Fibroblast of skin of left quadriceps (primary cell): Measurements from ENCODE around the gene WIZ.

ENCODE experiments used
- DNase-seq, 2 experiments: peaks; one replicate each; pipeline ENCODE4 v3.0.0-alpha.2; 2013; ENCODE audit warnings: low read depth in 2 of 2

The WIZ gene

DNA sequence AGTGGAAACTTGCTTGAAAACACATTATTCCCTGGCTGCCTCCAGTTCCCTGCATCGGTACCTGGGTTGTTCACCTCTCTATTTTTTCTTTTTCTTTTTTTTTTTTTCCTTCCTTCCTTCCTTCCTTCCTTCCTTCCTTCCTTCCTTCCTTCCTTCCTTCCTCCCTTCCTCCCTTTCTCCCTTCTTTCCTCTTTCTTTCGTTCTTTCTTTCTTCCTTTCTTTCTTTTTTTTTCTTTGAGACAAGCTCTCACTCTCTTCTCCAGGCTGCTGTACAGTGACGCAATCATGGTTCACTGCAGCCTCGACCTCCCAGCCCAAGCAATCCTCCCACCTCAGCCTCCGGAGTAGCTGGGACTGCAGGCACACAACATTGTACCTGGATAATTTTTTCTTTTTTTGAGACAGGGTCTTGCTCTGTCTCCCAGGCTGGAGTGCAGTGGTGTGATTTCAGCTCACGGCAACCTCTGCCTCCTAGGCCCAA lies 18.0 kb upstream of the WIZ start:
- no peak for DNase-seq

DNA sequence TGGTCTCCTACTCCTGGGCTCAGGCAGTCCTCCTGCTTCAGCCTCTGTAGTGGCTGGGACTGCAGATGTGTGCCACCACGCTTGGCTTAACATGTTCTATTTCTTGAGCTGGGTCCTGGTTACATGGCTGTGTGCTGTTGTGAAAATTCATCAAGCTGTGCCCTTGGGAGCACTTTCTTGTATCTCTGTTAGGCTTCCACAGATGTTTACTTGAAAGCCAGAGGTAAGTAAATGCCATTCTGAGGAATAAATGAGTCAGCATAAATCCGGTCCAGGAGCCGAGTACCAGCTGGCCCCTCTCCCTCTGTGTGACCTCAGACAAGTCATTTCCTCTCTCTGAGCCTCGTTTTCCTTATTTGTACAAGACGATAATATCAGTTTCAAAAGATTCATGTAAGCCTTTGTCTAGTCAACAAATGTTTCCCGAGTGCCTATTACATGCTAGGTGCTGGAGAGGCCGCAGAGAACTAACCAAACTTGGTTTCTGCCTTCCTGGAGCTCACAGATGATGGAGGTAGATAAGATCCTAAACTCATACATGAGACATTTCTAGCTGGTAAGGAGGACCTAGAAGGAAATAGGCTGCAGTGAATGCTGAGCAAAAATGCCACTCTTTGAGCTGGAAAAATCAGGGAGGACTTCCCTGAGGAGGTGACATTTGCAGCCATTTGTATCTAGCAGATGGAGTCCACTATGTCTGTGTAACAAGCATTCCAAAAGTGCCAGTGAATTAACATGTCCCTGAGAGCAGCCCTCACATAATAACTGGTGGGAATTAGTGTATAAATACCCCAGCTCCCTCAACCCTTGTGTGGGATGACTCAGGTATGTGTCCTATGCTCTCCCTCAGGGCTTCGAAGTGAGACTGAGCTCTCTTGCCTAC lies 17.3 kb upstream of the WIZ start:
- no peak for DNase-seq

DNA sequence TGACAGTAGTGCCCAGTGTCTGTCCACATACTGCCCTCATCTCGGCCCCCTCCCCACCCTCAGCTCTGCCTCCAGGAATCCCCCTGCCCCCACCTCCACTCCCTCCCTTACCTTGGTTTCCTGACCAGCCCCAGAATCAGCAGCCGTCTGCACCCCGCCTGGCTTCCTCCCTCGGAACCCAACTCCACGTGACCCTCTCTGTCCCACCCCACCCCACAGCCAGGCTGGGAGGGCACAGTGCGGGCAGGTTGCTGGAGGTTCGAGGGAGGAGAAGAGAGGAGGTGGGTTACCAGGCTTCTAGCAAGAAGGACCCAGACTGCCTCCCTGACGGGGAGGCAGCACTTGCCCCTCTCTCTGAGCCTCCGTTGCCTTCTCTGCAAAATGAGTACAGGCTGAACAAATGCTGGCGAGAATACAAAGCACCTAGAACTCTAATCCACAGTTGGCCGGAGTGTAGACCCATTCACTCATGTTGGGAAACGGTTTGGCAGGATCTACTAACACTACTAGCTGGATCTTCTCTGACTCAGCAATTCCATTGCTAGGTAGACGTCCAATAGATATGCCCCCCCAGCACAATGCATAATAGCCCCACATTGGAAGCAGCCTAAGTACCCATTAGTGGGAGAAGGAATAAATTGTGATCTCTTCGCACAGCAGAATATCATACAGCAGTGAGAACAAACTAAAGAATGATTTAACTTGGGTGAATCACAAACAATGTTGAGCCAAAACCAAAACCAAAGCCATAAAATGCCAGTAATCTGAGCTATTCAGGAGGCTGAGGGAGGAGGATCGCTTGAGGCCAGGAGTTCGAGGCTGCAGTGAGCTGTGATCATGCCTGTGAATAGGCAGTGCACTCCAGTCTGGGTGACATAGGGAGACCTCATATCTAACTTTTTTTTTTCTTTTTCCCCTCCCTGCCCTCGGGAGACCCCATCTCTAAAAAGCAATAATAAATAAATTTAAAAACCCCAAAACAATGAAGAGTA lies 14.9 kb upstream of the WIZ start, which contains the start of gene RASAL3:
TSS of gene RASAL3 (minus strand) at position 151 of the 992 bp plus-strand sequence. CDS start 186 bp downstream, outside the sequence.
- DNase-seq: no peak

DNA sequence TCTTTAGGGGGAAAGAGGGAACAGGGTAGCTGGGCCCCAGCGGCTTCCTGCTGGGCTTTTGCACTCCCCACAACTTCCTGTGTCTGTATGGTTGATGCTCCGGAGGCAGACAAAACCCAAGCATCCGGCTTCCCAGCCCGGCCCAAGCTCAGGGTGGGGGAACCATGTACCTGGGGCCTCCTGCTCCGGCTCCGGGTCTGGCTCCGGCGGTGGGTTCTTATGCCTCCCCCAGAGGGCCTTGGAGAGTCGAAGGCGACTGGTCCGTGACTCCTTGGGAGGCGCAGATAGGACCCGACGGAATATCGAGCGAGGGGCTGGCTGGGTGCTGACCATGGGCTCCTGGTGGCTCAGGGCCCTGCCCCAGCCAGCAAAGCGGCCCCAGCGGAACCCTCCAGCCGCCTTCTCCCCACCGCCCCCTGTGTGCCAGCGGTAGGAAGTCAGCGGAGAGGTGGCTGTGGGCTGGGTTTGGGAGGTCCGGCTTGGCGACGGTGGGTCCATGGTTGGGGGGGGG lies 14.2 kb upstream of the WIZ start:
- no peak for DNase-seq

DNA sequence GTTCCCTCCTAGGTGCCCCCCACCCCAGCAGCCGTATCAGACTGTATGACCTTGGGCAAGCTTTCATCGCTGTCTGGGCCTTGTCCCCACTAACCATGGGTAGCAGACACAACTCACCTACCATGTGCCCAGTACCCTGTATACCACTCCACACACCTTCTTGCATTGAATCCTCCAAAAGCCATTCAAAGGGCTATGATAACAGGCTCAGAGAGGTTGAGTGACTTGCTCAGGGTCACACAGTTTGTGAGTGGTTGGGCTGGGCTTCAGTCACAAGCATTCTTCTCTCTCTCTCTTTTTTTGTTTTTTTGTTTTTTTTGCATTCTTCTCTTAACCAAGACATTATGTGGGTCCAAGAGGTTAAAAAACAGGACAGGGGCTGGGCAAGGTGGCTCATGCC lies 11.9 kb upstream of the WIZ start:
- DNase-seq: no peak

DNA sequence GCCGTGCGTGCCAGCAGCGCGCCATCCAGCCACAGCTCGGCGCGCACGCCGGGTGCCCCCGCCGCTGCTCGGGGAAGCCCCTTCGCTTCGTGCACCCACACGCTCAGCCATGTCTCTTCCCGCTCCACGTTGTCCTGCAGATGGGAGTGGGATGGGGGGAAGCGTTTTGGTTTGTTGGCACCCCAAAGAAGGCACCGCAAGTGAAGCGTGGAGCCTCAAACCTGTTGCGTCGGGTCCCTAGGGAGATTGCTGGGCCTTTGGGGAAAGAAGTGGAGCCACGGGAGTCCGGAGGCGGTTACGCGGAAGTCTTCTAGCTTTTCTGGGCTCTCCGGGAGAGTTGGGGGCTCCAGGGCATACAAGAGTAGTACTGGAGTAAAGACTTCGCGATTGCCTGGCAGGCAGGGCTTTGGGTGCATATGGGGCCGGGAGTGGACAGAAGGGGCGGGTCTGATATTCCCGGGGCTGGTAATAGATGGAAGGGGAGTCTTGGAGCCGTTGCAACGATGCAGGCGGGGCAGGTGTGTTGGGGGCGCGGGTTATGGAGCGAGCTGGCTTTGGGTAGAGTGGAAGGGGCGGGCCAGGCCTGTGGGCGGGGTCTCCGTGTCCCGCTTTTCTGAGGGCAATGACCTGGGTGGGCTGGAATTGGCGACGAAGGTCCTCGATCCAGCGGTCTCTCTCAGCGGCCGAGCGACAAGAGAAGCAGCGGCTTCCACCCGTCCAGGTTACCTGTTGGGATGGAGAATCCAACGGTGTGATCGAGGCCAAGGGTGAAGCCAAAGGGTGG lies 8.1 kb upstream of the WIZ start:
- DNase-seq: no peak

DNA sequence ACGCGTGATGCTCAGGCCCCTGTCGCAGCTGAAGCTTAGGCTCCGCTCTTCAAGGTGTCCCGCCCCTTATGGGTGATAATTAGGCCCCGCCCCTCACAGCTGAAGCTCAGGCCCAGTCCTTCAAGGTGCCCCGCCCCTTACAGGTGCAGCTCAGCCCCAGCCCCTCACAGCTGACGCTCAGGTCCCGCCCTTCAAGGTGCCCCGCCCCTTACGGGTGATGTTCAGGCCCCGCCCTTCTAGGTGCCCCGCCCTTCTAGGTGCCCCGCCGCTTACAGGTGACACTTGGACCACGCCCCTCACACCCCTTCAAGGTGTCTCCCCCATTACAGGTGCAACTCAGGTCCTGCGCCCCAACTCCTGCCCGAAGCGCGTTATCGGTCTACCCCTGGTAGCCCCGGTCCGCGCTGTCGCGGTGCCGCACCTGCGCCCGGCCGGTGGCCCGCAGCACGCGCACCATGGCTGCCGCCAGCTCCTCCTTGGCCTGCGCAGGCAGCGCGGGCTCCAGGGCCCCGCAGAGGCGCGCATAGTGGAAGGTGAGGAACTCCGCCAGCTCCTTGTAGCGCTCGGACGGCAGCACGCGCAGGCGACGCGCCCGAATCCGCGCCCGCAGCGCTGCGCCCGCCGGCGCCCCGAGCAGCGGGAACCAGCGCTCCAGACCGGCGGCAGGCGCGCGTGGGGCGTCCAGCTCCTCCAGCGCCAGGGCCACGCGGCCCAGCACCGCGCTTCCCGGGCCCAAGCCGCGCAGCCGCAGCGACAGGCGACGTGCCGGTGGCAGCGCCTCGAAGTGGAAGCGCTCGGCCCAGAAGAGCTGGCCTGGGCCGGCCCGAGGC lies 7.3 kb upstream of the WIZ start:
- no peak for DNase-seq

DNA sequence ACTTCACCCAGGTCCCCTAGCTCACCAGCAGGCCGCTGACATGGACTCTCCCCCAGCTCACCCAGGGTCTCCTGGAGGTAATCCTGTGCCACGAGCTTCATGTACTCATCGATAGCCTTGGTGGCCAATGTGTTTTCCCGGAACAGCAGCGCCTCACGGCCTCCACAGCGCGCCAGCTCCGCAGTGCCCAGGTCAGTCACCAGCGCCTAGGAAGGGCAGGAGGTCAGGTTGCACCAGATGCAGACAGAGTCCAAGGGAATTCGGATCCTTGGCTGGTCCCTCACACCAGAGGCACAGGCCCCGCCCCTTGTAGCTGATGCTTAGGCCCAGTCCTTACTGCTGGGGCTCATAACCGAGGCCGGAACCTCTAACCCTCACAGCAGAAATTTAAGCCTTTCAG lies 6.7 kb upstream of the WIZ start:
- DNase-seq: no peak

DNA sequence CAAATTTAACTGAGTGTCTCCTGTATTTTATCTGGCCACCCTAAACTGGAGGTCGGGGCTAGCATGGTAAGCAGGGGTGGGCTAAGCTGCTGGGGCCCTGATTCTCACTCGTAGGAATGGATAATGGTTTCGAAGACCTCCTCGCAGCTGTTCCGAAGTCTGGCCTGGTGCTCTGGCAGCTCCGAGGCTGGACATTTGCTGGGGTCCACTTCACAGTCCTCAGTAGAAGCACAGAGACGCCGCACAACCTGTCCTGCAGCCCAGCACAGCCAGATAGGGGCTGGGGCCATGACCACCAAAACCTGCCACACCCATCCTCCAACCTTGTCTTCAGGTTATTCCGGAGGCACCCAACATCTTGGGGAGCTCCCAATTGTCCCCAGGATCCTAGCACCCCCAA lies 6.2 kb upstream of the WIZ start:
- no peak for DNase-seq

DNA sequence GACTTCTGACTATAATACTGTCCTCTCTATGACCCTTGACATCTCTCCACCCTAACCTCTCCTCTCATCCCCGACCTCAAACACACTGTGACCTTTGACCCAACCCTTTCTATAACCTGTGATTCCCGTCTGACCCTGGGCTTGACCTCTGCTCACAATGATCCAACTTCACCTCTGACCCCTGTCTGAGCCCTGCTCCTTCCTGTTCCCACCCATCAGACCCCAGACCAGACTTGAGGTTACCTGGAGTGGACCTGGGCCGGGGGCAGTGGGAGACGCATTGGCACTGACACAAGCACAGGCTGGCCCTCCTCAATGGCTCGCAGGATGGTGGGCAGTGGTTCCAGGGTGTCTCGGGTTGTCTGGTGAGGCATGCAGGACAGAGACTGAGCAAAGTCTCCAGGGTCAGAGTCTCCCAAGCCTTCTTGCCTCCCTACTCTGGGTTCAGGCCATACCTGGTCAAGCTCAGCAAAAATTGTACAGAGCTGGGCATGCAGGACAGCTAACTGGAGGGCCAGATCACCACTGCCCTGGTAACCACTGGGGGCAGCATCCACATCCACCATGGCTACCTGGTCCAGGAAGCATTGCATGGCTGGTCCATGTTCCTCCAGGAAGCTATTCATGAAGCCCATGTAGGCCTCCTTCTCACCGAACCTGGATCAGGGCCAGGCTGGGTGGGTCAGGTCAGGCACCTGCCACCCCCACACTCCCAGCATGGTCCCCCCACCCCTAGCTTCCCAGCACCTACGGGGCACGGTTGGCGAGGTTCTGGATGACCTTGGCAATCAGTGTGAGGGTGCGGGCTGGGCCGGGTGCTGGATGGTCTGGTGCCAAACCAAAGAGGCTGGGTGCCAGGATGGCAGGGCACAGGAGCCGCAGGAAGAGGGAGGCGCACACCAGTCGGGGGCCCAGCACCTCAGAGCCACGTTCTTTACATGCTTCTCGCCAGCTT lies 4.4 kb upstream of the WIZ start:
- DNase-seq: no peak

DNA sequence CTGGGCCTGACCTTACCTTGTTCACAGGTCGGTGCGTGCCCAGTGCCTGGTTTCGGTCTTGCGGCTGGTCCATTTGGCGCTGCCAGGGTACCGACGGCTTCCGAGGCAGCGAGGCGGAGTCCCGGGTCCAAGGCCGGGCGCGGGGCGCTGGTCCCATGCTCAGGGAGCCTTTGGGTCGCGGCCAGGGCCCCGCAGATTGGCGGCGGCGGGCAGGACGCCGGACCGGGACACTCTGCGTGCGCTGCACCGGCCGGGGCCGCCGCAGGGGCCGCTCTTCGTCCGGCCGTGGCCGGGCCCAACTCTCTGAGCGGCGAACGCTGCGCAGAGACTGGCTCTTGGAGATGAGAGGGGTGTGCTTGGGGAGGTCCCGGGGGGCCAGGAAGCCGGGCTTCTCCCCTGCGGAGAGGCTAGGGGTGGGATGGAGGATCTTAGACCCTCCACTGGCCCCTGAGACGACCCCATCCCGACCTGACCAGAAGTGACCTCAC lies 3.4 kb upstream of the WIZ start:
- no peak for DNase-seq

DNA sequence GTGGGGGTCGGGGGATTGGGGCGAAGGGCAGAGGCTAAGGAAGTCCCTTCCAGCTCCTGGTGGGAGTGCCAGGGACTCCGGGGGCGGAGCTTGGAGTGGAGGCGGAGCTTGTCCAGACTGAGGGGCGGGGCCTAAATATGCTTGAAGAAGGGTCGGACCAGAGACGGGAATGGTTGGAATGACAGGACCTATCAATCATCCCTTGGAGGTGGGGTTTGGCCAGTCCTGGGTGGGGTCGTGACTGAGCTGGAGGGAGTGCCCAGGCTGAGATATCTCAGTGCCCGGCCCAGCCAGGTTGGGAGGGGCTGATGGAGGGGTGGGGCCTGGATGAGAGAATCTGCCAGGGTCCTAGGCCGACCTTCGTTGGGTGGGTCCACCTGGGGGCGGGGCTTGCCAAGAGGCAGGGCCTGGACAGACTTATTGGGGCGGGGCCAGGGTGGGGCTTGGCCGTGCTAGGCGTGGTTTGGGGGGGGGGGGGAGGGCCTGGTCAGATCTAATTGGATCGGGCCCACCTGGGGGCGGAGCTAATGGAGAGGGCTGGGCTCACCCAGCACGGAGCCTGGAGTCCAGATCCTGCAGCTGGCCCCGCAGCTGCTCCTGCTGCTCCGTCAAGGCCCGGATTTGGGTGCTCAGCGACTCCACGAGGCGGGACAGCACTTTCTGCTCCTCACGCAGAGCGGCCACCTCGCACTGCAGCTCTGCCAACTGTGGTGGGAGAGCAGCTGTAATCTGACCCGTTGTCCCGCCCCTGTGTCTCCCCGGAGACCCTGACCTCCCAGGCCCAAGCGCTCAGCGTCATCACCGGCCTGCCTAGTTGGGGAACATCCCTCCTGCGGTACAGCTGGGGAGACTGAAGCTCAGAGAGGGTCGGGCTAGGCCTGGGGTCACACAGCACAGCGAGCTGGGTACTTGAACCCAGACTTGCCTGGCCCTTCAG lies 2.6 kb upstream of the WIZ start:
- DNase-seq: peak; percentile 50 to 51

DNA sequence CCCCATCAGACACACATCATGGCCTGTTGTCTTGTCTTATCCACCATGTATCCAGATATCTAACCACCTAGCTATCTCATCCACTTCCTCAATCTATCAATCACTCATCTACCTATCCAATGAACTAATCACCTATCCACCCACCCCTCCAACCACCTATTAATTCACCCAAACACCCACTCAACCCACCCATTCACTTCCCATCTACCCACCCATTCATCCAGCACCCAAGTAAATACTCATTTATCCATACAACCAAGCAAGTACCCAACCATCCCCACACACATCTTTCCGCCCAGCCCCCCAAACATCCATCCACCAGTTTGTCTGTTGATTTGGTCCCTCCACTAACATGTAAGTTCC lies 753 bp upstream of the WIZ start:
- no peak for DNase-seq

DNA sequence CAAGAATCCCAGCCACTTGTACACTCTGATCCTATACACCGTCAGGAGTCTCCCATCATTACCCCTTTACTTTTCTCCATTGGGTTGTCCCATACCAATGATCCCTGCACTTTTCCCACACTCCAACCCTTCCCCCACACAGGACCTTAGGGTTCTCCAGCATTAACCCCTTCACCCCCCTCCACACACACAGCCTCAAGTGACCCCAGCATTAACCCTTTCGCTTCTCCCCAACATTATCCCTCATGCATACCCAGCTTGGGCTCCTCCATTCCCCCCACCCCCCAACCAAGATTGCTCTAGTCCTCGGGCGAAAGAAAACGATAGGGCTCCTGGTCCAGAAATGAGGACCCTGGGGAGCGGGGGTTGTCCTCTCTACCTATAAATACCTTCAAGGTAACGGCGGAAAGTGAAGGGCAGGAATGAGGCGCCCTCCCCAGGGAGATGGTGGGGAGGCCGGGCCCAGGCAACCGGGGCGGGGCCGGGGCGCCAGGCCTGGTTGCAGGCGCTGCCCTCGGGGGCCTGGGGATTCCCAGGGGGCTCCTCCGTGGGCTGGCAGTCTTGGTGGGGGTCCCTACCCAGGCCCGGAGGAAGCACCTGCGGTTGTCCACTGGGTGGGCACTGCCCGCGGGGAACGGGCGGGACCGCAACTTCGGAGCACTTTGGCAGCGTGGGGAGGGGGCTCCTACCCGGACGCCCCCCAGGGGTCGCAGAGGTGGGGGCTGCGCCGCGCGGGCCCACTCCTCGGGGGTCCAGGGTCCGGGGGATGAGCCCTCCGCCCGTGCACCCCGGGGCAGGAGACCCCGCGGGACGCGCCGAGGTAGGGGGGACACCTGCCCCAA lies 757 bp downstream of the WIZ start:
- DNase-seq: no peak

DNA sequence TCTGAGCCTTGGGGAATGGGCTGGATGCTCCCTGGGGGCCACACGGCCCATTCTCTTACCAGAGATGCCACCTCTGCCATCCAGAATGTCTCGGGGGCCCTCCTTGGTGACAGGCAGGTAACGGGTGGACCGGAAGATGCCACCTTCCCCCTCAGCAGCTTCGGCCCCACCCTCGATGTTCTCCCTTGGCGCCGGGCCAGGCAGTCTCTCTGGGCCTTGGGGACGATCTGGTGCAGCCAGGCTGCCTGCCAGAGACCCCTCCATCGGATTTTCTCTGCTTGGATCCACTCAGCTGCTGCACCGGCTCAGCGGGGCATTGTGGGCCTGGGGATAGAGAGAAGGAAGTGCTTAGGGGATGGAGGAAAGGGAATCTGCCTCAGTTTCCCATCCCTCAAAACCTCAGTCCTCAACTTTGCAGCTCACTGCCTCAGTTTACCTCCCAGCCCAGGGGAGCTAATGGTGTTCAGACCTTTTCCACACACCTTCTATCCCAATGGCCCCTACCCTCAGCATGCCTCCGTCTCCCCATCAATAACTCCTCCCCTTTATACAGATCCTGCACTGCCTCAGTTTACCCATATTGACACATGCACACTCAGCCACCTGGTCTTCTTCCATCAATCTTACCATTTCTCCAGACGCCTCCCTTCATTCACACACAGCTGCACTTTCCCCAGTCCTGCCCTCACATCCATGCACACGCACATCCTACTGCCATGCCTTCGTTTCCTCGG lies 1.5 kb downstream of the WIZ start:
- DNase-seq: no peak

DNA sequence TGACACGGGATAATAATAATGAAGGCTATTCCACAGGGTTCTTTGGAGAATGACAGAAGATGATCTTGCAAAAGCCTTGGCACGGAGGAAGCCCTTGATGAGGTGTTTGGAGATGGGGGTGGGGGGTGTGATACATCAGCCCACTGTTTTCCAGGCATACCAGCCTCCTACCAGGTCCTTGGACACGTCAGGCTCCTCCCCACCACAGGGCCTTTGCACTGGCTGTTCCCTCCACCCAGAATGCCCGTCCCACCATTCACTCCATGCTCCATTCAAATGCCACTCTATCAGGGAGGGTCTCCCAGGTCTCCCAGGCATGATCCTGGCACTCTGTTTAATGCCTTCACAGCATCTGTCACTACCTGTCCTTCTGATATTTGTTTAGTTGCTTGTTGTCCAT lies 2.7 kb downstream of the WIZ start:
- DNase-seq: no peak
